ENCODE results near the gene SLC1A1. TPM values are rescaled to one million over a fixed set of nuclear protein-coding genes. Genes with fewer than 3 reads are reported as not detected.

SLC1A1 gene
- total and polyA plus RNA-seq, 2 of the 13 experiments (the other 11 are each of a cell fraction or from before 2014, with no cell fraction given), result not detected

- no peaks in the 10 kb centered on the region for H3K4me1 ChIP-seq (ENCODE audit: insufficient read depth, low read length)
- no peaks in the 10 kb centered on the region for H4K20me1 ChIP-seq (ENCODE audit: insufficient read depth, low read length)
- in situ Hi-C loops (cut with HindIII; ENCODE audit: extremely low pct_ligation_motif_present, low pct_unique_long_range_greater_than_20kb), result no loop called here
- DNase-seq (ENCODE audit: low spot score), result no peak
- no peak overlapping the region for H3K4me2 ChIP-seq (ENCODE audit: low read depth, low read length)
- ChIA-PET CTCF (ENCODE audit: low intra/inter-chr PET ratio, low total read pairs) (no interaction called here), POLR2A (no interaction called here)
- 6% methylated on average over 4 of the region's 4 CpGs for WGBS (ENCODE audit: low lambda C conversion rate)
- FAIRE-seq, result no peak
- H2AFZ ChIP-seq (ENCODE audit: low read length), result no peak overlapping the region
- intact Hi-C loops (cut with micrococcal nuclease; ENCODE audit: unreplicated experiment), result no loop called here
- ATAC-seq, result no peak
- H3K79me2 ChIP-seq (ENCODE audit: insufficient read depth, low read length), result no peaks in the 10 kb centered on the region
- no peak overlapping the region for H3K27ac ChIP-seq (ENCODE audit: extremely low read length, insufficient read depth, low read length)
- no peak overlapping the region for H3K9ac ChIP-seq (ENCODE audit: insufficient read depth, low read depth, low read length)
- H3K9me3 ChIP-seq (ENCODE audit: low read length), result no peaks in the 10 kb centered on the region
- peaks cover 0 to 4% of the 10 kb centered on the region in 2 experiments; a peak in 1 of 5 replicates for H3K27me3 ChIP-seq (ENCODE audit: control insufficient read depth in 1 of 2, insufficient read depth in 2 of 2, low read length in 2 of 2)
- H3K4me3 ChIP-seq (replicated peaks in 1 of 3; ENCODE audit: insufficient read depth in 1 of 3, low read depth in 2 of 3, low read length in 3 of 3), result no peak overlapping the region
- BruUV-seq (replicated peaks), result no TSS peak
- H3K36me3 ChIP-seq (replicated peaks in 1 of 2; ENCODE audit: control insufficient read depth in 1 of 2, insufficient read depth in 2 of 2, low read length in 2 of 2), result no peaks in the 10 kb centered on the region
- no peak for TF ChIP-seq ISX (CRISPR knock-in tag; conservative IDR thresholded peaks at IDR 0.05)
- TF ChIP-seq MEIS2 (CRISPR knock-in tag; IDR thresholded peaks at IDR 0.05), result no peak
- TF ChIP-seq BCL6 (CRISPR knock-in tag; IDR thresholded peaks at IDR 0.05), result no peak
Measured at GRCh38 chr9:4538621-4539020, 48.4 kb downstream of the SLC1A1 start.

GRCh38 chr9:4540425-4540824, 50.2 kb downstream of the SLC1A1 start:
- H3K4me1 ChIP-seq (ENCODE audit: insufficient read depth, low read length), result no peaks in the 10 kb centered on the region
- no TSS peak for BruUV-seq (replicated peaks)
- no peak for DNase-seq (ENCODE audit: low spot score)
- 20% methylated on average over 1 of the region's 8 CpGs for WGBS (ENCODE audit: low lambda C conversion rate)
- no peak overlapping the region for H3K4me2 ChIP-seq (ENCODE audit: low read depth, low read length)
- H2AFZ ChIP-seq (ENCODE audit: low read length), result no peak overlapping the region
- no peaks in the 10 kb centered on the region for H3K36me3 ChIP-seq (replicated peaks in 1 of 2; ENCODE audit: control insufficient read depth in 1 of 2, insufficient read depth in 2 of 2, low read length in 2 of 2)
- no peaks in the 10 kb centered on the region for H3K79me2 ChIP-seq (ENCODE audit: insufficient read depth, low read length)
- intact Hi-C loops (cut with micrococcal nuclease; ENCODE audit: unreplicated experiment), result no loop called here
- ChIA-PET POLR2A (no interaction called here), CTCF (ENCODE audit: low intra/inter-chr PET ratio, low total read pairs) (no interaction called here)
- FAIRE-seq, result no peak
- in situ Hi-C loops (cut with HindIII; ENCODE audit: extremely low pct_ligation_motif_present, low pct_unique_long_range_greater_than_20kb), result loop anchor here (10.0 kb wide), 1 partner anchor 156 kb away; no protein-coding TSS in a partner anchor
- no peaks in the 10 kb centered on the region for H3K9me3 ChIP-seq (ENCODE audit: low read length)
- H4K20me1 ChIP-seq (ENCODE audit: insufficient read depth, low read length), result no peaks in the 10 kb centered on the region
- ATAC-seq, result no peak
- no peak overlapping the region for H3K4me3 ChIP-seq (replicated peaks in 1 of 3; ENCODE audit: insufficient read depth in 1 of 3, low read depth in 2 of 3, low read length in 3 of 3)
- peaks cover 0 to 4% of the 10 kb centered on the region in 2 experiments; a peak in 1 of 5 replicates for H3K27me3 ChIP-seq (ENCODE audit: control insufficient read depth in 1 of 2, insufficient read depth in 2 of 2, low read length in 2 of 2)
- H3K27ac ChIP-seq (ENCODE audit: extremely low read length, insufficient read depth, low read length), result no peak overlapping the region
- no peak overlapping the region for H3K9ac ChIP-seq (ENCODE audit: insufficient read depth, low read depth, low read length)
- TF ChIP-seq ZIK1 (CRISPR knock-in tag; IDR thresholded peaks at IDR 0.05; ENCODE audit: borderline replicate concordance, low read depth), result no peak
- no peak for TF ChIP-seq NR3C1 (CRISPR knock-in tag; IDR thresholded peaks at IDR 0.05)
- TF ChIP-seq ZNF619 (CRISPR knock-in tag; IDR thresholded peaks at IDR 0.05), result no peak
- TF ChIP-seq ESRRA (CRISPR knock-in tag; IDR thresholded peaks at IDR 0.05; ENCODE audit: low read depth), result no peak
- TF ChIP-seq ZNF501 (CRISPR knock-in tag; IDR thresholded peaks at IDR 0.05), result no peak
- TF ChIP-seq ERF (CRISPR knock-in tag; IDR thresholded peaks at IDR 0.05), result no peak
- TF ChIP-seq ZNF841 (CRISPR knock-in tag; IDR thresholded peaks at IDR 0.05; ENCODE audit: borderline replicate concordance), result no peak
